Spleen (tissue), 7 donors: ENCODE measurements around the gene OR6B1.

Experiments used
- POLR2A ChIP-seq, 3 donors: fragments of 450-650 bp; IDR thresholded peaks; one replicate each; pipeline ENCODE4 v1.5.1; 2017; ENCODE audit warnings: antibody characterized with exemption in 3 of 3, mild to moderate bottlenecking in 1 of 3
- TF ChIP-seq, protein P1 (sequence below), 11 experiments: fragments of 200-600 bp in 7 of 11; fragments of 450-650 bp in 4 of 11; sonication (generic) in 4 of 11; IDR thresholded peaks in 8 of 11; conservative IDR thresholded peaks in 3 of 11; 1 replicate in 7 of 11; 2 replicates in 4 of 11; pipeline versions ENCODE4 v1.4.0 to v1.8.0; 2016 to 2021; ENCODE audit warnings: antibody characterized with exemption in 11 of 11, inconsistent platforms in 4 of 11, mild to moderate bottlenecking in 1 of 11
- donor health status: DM: no; HTN: no; CAD: no; lungs with moderate emphysema.
- donor health status: DM: no; HTN: no; CAD: no.
- donor health status: DM: no; HTN: no; CAD: no.

DNA sequence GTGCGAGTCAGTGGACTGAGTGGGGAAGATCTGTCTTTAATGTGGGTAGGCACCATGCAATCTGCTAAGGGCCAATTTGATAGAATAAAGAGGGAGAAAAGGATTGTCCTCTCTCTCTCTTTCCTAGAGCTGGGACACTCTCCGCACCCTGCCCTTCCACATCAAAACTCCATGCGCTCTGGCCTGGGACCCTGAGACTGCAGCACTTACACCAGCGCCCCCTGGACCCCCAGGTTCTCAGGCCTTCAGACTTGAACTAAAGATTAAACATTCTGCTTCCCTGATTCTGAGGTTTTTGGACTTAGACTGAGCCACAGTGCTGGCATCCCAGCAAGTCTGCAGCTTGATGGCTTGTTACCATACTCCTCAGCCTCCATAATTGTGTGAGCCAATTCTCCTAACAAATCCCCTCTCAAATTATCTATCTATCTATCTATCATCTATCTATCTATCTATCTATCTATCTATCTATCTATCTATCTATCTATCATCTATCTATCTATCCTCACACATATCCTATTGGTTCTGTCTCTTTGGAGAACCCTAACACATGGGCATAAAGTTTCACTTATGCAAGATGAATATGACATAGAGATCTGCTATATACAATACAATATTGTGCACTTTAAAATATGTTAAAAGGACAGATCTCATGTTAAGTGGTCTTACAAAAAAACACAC lies 26.2 kb downstream of the OR6B1 start:
- TF ChIP-seq, protein P1, sequence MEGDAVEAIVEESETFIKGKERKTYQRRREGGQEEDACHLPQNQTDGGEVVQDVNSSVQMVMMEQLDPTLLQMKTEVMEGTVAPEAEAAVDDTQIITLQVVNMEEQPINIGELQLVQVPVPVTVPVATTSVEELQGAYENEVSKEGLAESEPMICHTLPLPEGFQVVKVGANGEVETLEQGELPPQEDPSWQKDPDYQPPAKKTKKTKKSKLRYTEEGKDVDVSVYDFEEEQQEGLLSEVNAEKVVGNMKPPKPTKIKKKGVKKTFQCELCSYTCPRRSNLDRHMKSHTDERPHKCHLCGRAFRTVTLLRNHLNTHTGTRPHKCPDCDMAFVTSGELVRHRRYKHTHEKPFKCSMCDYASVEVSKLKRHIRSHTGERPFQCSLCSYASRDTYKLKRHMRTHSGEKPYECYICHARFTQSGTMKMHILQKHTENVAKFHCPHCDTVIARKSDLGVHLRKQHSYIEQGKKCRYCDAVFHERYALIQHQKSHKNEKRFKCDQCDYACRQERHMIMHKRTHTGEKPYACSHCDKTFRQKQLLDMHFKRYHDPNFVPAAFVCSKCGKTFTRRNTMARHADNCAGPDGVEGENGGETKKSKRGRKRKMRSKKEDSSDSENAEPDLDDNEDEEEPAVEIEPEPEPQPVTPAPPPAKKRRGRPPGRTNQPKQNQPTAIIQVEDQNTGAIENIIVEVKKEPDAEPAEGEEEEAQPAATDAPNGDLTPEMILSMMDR (IDR thresholded peaks at IDR 0.05 in 8 of 11, conservative IDR thresholded peaks at IDR 0.05 in 3 of 11) = no peak
- no peak for TF ChIP-seq POLR2A (IDR thresholded peaks at IDR 0.05)
